T47D (cell line): ENCODE data around the gene PHF21B.
"Not testable (repeated sequence)": the region's sequence is repeated elsewhere in the genome, so short reads cannot be mapped to it uniquely, and the experiment has no call there.

Source experiments
- DNase-seq, 2 experiments: peaks; one replicate each; pipeline versions ENCODE4 v3.0.0 to v3.0.0-alpha.2; 2011 to 2012; ENCODE audit warnings: low read depth in 1 of 2, low spot score in 1 of 2
- JUND ChIP-seq: IDR thresholded peaks from 2 replicates; pipeline ENCODE4 v1.6.1; 2012; ENCODE audit warnings: low read depth
- in situ Hi-C: cut with HindIII; loops from 2 replicates; pipeline ENCODE4 v1.10.0; 2016; ENCODE audit warnings: low sequenced_read_pairs, low pct_unique_long_range_greater_than_20kb

Gene PHF21B

DNA sequence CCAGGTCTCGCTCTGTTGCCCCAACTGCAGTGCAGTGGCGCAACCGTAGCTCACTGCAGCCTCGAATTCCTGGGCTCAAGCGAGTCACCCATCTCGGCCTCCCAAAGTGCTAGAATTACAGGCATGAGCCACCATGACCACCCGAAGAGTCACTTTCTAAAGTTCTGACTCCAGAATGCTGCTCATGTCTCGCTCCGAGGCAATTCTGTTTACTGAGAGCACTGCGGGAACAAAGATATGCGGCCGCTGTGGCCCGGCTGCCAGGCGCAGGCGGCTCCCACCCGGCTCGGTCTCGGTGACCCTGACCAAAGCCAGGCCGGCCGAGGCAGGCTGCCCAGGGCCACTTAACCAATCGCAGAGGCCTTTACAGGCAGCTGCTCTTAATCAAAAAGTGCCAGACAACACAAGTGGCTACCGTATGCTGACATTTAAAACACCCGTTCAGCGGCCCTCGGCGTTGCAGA is 78.7 kb downstream of the PHF21B start:
- DNase-seq = no peak
- in situ Hi-C loops = no loop called here
- no peak for TF ChIP-seq JUND

DNA sequence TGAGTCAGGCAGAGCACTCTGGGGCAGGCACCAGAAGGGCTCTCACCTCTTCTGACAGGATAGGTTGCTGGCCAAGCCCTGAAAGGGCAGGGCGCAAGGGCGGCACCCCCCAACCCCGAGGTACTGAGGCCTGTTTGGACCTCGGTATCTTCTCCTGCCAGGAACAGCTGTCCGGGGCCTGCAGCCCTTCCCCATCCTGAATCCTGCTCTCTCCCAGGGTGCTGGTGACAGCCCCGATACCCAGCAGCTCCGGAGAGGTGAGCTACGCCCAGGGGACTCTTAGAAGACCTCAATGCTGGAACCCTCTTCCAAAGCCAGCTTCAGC is 79.1 kb downstream of the PHF21B start:
- no peak for DNase-seq
- TF ChIP-seq JUND = no peak
- in situ Hi-C loops = no loop called here

- DNase-seq = no peak
- TF ChIP-seq JUND = no peak
- in situ Hi-C loops = no loop called here
Measured at GRCh38 chr22:44930016-44930710, 79.6 kb downstream of the PHF21B start.

GRCh38 chr22:44929359-44930015 is 80.3 kb downstream of the PHF21B start:
- DNase-seq = no peak
- in situ Hi-C loops = no loop called here
- no peak for TF ChIP-seq JUND

DNA sequence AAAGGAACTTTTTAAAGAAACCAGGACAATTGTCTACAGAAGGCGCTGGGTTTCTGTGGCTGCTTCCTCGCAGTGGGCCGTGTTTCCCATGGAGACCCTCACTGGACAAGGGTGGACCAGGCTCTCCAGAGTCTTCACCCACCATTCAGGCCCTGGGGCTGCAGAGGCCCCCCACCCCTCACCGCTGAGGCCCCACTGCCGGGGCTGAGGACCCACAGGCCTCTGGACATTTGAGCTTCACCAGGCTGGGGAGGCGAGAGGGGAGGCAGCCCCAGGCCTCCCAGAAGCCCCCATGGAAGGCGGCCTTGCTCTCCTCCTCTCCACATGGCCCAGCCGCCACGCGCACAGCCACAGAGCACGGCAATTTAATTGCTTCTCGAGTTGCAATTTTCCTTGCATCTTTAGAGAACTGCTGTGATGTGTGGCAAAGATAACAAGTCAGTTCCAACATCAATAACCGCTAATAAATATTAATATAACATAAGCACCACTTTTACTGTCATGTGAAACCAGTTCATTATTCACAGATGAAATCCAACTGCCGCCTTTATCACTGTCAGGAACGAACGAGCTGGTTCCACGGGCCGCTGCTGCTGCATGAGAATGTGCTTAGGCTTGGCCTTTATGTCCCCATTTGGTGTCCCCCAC is 81.0 kb downstream of the PHF21B start:
- in situ Hi-C loops = no loop called here
- no peak for TF ChIP-seq JUND
- no peak for DNase-seq

DNA sequence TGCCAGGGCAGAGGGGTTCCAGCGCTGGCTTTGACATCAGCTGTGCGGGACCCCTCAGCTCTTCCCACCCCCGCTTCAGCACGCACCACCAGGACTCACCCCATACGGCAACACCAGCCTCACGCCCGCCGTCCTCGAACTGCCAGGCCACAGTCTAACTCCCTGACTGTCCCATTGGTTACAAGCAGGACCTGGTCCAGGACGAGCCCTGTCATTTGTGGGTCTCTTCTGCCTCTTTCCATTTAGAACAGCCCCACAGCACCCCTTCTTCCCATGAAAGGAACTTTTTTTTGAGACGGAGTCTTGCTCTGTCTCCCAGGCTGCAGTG is 81.7 kb downstream of the PHF21B start:
- DNase-seq = no peak
- no peak for TF ChIP-seq JUND
- in situ Hi-C loops = no loop called here

- in situ Hi-C loops = no loop called here
- no peak for DNase-seq
- TF ChIP-seq JUND = no peak
Measured at GRCh38 chr22:44927463-44928135, 82.2 kb downstream of the PHF21B start.

GRCh38 chr22:44926491-44927415 is 83.1 kb downstream of the PHF21B start:
- in situ Hi-C loops = no loop called here
- no peak for TF ChIP-seq JUND
- DNase-seq = no peak

DNA sequence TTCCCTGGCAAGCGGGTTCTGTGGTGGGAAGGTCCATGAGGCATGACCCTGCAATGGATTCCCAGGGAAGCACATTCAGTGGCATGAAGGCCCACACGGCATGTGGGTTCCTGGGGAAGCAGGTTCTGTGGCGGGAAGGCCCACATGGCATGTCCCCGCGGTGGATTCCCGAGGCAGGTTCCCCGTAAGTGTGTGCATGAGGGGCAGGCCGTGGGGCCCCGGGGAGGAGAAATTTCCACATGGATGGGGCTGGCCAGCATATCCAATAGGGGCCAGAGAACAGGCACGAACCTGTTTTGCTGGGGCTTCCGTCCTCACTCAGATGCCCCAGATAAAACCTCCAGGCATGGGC is 83.7 kb downstream of the PHF21B start:
- in situ Hi-C loops = no loop called here
- TF ChIP-seq JUND = no peak
- DNase-seq = no peak

DNA sequence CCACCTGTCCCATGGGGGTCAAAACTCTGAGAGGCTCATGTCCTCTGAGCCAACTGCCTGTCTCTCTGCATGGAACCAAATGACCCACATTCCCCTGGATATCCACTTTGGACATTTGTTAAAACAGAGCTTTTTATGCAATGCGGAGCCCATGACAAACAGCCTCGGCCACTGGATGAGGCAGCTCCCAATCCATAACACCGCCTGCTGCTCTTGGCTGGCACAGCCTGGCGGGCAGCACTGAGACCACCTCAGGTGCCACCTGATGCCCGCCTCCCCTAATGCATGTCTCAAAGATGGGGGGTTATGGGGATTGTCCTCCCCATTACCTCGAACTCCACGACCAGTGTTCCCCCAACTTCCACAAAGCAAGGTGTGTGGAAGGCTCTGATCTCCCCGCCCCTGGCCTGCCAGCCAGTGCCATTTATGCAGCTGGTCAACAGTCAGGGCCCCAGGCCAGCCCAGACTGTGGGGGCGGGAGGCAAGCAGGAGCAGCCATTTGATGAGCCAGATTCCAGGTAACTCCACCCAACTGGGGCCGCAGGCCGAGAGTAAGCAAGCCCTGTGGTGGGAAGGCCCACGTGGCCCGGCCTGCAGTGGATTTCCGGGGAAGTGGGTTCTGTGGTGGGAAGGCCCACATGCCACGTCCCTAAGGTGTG is 84.2 kb downstream of the PHF21B start:
- no peak for DNase-seq
- in situ Hi-C loops = no loop called here
- no peak for TF ChIP-seq JUND

DNA sequence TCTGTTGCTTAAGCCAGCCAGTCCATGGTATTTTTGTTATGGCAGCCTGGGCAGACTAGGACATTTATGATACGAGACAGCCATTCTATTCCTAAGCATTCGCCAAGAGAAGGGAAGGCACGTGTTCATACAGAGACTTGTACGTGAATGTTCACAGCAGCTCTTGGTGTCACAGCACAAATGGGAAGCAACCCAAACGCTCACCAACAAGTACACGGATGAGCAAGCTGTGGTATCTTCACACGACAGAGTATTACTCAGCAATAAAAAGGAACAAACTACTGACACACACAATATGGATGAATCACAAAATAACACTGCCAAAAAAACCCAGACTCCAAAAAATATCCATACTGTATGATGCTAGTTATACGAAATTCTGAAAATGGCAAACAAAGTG is 85.1 kb downstream of the PHF21B start:
- no peak for DNase-seq
- no peak for TF ChIP-seq JUND
- in situ Hi-C loops = no loop called here

GRCh38 chr22:44924098-44924497 is 85.7 kb downstream of the PHF21B start:
- TF ChIP-seq JUND = no peak
- DNase-seq = no peak
- in situ Hi-C loops = no loop called here

DNA sequence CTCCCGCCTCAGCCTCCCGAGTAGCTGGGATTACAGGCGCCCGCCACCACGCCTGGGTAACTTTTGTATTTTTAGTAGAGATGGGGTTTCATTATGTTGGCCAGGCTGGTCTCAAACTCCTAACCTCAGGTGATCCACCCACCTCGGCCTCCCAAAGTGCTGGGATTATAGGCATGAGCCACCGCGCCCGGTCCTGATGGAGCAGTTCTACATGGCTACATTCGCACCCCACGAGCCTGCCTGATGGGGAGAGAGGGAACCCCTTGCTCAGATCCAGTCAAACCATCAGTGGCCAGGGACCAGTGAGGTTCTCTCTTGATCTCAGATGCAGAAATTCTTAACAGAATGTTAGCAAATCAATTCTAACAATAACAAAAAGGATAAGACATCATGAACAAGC is 88.0 kb downstream of the PHF21B start:
- in situ Hi-C loops, DNase-seq: not testable (repeated sequence)
